ENCODE data around the gene VTI1A.

Gene VTI1A

GRCh38 chr10:112562809-112563663 is 116.0 kb downstream of the VTI1A start:
- Mint-ChIP-seq H3K4me1 (peaks cover 6% of the 10 kb centered on the region), H3K27me3 (no peaks in the 10 kb centered on the region), H3K36me3 (ENCODE audit: insufficient read depth) (no peaks in the 10 kb centered on the region), H3K4me3 (no peak overlapping the region), H3K27ac (ENCODE audit: low read depth) (no peak overlapping the region), H3K9me3 (no peaks in the 10 kb centered on the region)
- no peak for ATAC-seq (replicated peaks; ENCODE audit: extremely low read depth, poor library complexity, severe bottlenecking)
- no peak for DNase-seq (ENCODE audit: low spot score in 2 of 2)

DNA sequence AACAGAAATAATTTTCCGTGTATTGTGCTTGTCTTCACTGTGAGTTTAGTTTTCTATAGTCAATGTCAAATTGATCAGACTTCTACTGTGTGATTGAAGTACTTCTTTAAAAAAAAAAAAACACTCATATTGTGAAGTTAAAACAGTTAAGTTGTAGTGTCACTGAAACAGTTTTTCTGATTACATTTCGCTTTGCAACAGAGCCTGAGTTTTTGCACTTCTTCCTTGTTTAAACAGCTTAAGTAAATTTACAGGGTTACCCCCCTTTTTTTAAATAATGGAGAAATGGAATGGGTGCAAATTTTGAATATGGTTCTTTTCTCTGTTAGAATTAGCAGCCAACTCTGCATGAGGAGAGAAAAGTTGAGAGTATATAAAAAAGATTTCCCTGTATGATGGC is 117.3 kb downstream of the VTI1A start:
- H3K4me1 Mint-ChIP-seq, result peaks cover 4% of the 10 kb centered on the region
- no peak for ATAC-seq (replicated peaks; ENCODE audit: extremely low read depth, poor library complexity, severe bottlenecking)

DNA sequence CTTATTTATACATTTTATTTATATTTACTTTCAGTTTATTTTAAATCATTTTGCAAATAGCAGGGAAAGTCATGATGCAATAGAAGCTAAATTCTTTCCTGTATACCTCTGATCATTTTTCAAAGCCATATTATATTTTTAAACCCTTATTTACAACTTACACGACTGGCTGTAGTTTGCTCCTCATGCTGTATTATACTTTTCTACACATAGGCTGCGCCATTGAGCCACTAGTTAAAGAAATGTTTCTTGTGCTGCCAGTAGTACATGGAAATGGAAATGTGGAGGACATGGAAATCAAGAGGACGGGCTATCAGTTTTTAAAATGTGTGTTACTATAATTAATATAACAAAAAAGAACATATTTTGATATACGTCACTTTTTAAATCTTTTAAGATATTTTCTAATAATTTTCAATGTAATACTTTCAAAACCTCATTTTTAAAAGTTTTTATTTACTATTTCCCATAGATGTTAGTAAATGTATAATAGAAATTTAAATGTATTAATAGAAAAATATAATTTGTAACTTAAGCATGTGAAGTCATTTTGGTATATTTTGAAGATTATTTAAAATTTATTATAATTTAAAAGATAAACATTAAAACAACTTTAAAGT is 118.5 kb downstream of the VTI1A start:
- Mint-ChIP-seq H3K36me3 (ENCODE audit: insufficient read depth) (no peaks in the 10 kb centered on the region), H3K27ac (ENCODE audit: low read depth) (no peak overlapping the region), H3K4me1 (no peaks in the 10 kb centered on the region), H3K27me3 (no peaks in the 10 kb centered on the region), H3K9me3 (no peaks in the 10 kb centered on the region), H3K4me3 (no peak overlapping the region)
- ATAC-seq (replicated peaks; ENCODE audit: extremely low read depth, poor library complexity, severe bottlenecking) (no peak), DNase-seq (ENCODE audit: low spot score in 2 of 2) (no peak)

More for the DNA sequence above, 117.3 kb downstream of the VTI1A start:
- Mint-ChIP-seq H3K4me3 (no peak overlapping the region), H3K27ac (ENCODE audit: low read depth) (no peak overlapping the region), H3K36me3 (ENCODE audit: insufficient read depth) (no peaks in the 10 kb centered on the region), H3K9me3 (no peaks in the 10 kb centered on the region), H3K27me3 (no peaks in the 10 kb centered on the region)
- DNase-seq (ENCODE audit: low spot score in 2 of 2), result no peak

DNA sequence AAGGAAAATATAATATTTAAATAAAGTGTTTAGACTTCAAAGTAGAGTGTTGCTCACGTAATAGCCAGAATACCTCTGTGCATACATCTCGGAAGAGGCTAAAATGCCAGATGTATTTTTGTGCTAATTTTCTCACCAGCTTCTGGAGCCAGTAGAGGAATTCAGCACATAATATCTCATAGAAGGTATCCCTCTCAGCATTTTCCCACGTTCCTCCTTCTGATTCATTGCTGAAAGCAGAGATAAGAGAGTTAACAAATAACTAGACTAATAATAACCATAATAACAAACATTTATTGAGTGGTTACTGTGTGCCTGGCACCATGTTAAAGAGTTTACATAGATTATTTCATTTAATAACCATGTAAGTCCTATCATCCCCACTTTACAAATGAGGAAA is 123.6 kb downstream of the VTI1A start:
- Mint-ChIP-seq H3K9me3 (no peaks in the 10 kb centered on the region), H3K27me3 (no peaks in the 10 kb centered on the region), H3K4me1 (no peaks in the 10 kb centered on the region), H3K36me3 (ENCODE audit: insufficient read depth) (no peaks in the 10 kb centered on the region), H3K27ac (ENCODE audit: low read depth) (no peak overlapping the region), H3K4me3 (no peak overlapping the region)
- DNase-seq (ENCODE audit: low spot score in 2 of 2) (no peak), ATAC-seq (replicated peaks; ENCODE audit: extremely low read depth, poor library complexity, severe bottlenecking) (no peak)

GRCh38 chr10:112579578-112579977 is 132.6 kb downstream of the VTI1A start:
- no peak for ATAC-seq (replicated peaks; ENCODE audit: extremely low read depth, poor library complexity, severe bottlenecking)
- Mint-ChIP-seq H3K9me3 (no peaks in the 10 kb centered on the region), H3K4me1 (no peaks in the 10 kb centered on the region), H3K27ac (ENCODE audit: low read depth) (no peak overlapping the region), H3K4me3 (no peak overlapping the region), H3K36me3 (ENCODE audit: insufficient read depth) (peaks cover 1% of the 10 kb centered on the region), H3K27me3 (no peaks in the 10 kb centered on the region)
- DNase-seq (ENCODE audit: low spot score in 2 of 2), result no peak

DNA sequence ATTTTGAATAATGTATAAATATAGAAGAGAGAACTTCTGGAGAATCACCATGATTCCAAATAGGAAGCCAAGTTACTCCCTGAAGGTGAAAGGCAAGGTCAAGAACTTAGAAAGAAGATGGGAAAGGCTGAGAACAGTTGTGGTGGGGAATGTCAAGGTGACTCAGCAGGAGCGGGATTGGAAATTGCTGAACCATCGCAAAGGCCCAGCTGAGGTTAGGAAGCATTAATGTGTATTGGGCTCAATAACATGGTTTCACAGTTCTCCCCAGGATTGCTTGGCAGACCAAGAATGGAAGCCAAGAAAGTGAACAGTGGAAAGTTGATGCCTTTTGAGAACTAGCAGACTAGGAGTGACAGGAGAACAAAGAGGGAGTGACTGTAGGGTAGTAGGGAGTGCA is 133.3 kb downstream of the VTI1A start:
- ATAC-seq (replicated peaks; ENCODE audit: extremely low read depth, poor library complexity, severe bottlenecking) (no peak), DNase-seq (ENCODE audit: low spot score in 2 of 2) (no peak)
- Mint-ChIP-seq H3K4me3 (no peak overlapping the region), H3K9me3 (no peaks in the 10 kb centered on the region), H3K4me1 (no peaks in the 10 kb centered on the region), H3K36me3 (ENCODE audit: insufficient read depth) (peaks cover 1% of the 10 kb centered on the region), H3K27me3 (no peaks in the 10 kb centered on the region), H3K27ac (ENCODE audit: low read depth) (no peak overlapping the region)

- H3K27me3 Mint-ChIP-seq, result no peaks in the 10 kb centered on the region
- DNase-seq (ENCODE audit: low spot score in 2 of 2) (no peak), ATAC-seq (replicated peaks; ENCODE audit: extremely low read depth, poor library complexity, severe bottlenecking) (no peak)
- no peak overlapping the region for H3K4me3 Mint-ChIP-seq
- H3K9me3 Mint-ChIP-seq, result no peaks in the 10 kb centered on the region
- H3K36me3 Mint-ChIP-seq (ENCODE audit: insufficient read depth), result peaks cover 1% of the 10 kb centered on the region
- no peaks in the 10 kb centered on the region for H3K4me1 Mint-ChIP-seq
- H3K27ac Mint-ChIP-seq (ENCODE audit: low read depth), result no peak overlapping the region
Measured at GRCh38 chr10:112581921-112582320, 134.9 kb downstream of the VTI1A start.

DNA sequence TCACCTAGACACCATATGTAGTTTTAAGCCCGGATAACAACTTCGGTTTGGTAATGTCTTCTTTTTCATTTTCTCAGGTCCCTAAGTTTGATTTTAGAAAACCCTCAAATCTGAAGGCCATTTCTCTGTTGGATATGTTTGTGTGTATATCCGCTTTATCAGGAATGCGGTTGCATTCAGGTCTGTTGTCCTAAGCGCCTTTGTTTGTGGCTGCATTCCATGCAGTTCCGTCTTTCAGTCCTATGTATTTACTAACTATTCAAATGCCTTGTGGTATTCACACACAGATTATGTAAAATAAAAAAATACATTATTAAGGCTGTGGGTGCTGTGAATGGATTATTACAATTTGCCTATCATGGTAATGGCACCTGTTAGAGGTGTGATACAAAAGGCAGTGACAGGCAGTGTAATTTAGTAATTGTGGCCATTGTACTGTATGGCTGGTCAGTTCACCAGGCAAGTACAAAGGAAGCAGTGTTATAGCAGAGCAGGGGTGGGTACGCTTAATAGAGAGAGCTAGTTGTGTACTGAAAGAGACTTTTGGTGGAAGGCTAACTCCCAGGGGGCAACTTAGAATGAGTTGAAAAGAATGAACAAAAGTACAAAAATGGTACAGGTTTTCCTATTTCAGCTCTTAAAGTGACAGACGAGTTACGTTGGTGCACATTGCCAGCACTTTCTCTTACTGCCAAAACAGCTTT is 136.4 kb downstream of the VTI1A start:
- no peak overlapping the region for H3K4me3 Mint-ChIP-seq
- ATAC-seq (replicated peaks; ENCODE audit: extremely low read depth, poor library complexity, severe bottlenecking) (no peak), DNase-seq (ENCODE audit: low spot score in 2 of 2) (no peak)
- H3K27ac Mint-ChIP-seq (ENCODE audit: low read depth), result no peak overlapping the region
- no peaks in the 10 kb centered on the region for H3K27me3 Mint-ChIP-seq
- peaks cover 1% of the 10 kb centered on the region for H3K36me3 Mint-ChIP-seq (ENCODE audit: insufficient read depth)
- no peaks in the 10 kb centered on the region for H3K4me1 Mint-ChIP-seq
- no peaks in the 10 kb centered on the region for H3K9me3 Mint-ChIP-seq

- Mint-ChIP-seq H3K4me1 (no peaks in the 10 kb centered on the region), H3K27ac (ENCODE audit: low read depth) (no peak overlapping the region), H3K4me3 (no peak overlapping the region), H3K36me3 (ENCODE audit: insufficient read depth) (peaks cover 5% of the 10 kb centered on the region), H3K9me3 (no peaks in the 10 kb centered on the region), H3K27me3 (no peaks in the 10 kb centered on the region)
- DNase-seq (ENCODE audit: low spot score in 2 of 2), result no peak
- no peak for ATAC-seq (replicated peaks; ENCODE audit: extremely low read depth, poor library complexity, severe bottlenecking)
Measured at GRCh38 chr10:112584276-112584675, 137.3 kb downstream of the VTI1A start.

- Mint-ChIP-seq H3K9me3 (no peaks in the 10 kb centered on the region), H3K4me1 (no peaks in the 10 kb centered on the region), H3K4me3 (no peak overlapping the region), H3K27me3 (no peaks in the 10 kb centered on the region), H3K27ac (ENCODE audit: low read depth) (no peak overlapping the region), H3K36me3 (ENCODE audit: insufficient read depth) (peaks cover 5% of the 10 kb centered on the region)
- DNase-seq (ENCODE audit: low spot score in 2 of 2) (no peak), ATAC-seq (replicated peaks; ENCODE audit: extremely low read depth, poor library complexity, severe bottlenecking) (no peak)
Measured at GRCh38 chr10:112585126-112585525, 138.1 kb downstream of the VTI1A start.

DNA sequence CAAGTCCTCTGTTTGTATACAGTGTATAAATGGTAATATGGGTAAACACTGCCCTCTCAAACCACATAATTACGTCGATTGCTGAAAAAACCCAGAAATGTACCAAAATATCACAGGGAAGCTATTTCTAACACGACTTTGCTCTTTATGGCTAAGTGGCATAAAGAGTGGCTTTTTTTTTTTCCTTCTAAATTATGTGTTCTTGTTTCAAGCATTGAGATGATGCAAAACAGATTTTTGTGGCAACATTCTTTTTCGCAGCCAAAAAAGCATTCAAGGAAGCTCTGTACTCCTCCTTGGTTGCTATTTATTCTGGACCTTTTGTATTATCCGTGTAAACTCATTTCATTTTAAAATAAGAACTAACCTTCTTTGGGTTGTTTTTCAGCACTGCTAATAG is 138.9 kb downstream of the VTI1A start:
- Mint-ChIP-seq H3K27ac (ENCODE audit: low read depth) (no peak overlapping the region), H3K4me3 (no peak overlapping the region), H3K4me1 (no peaks in the 10 kb centered on the region), H3K36me3 (ENCODE audit: insufficient read depth) (peaks cover 6% of the 10 kb centered on the region), H3K9me3 (no peaks in the 10 kb centered on the region), H3K27me3 (no peaks in the 10 kb centered on the region)
- ATAC-seq (replicated peaks; ENCODE audit: extremely low read depth, poor library complexity, severe bottlenecking), result no peak
- no peak for DNase-seq (ENCODE audit: low spot score in 2 of 2)

- DNase-seq (ENCODE audit: low spot score in 2 of 2), result no peak
- Mint-ChIP-seq H3K9me3 (no peaks in the 10 kb centered on the region), H3K27me3 (no peaks in the 10 kb centered on the region), H3K27ac (ENCODE audit: low read depth) (no peak overlapping the region), H3K36me3 (ENCODE audit: insufficient read depth) (peaks cover 4% of the 10 kb centered on the region), H3K4me3 (no peak overlapping the region), H3K4me1 (no peaks in the 10 kb centered on the region)
- ATAC-seq (replicated peaks; ENCODE audit: extremely low read depth, poor library complexity, severe bottlenecking), result no peak
Measured at GRCh38 chr10:112587729-112588128, 140.7 kb downstream of the VTI1A start.

Measured in central memory CD8-positive, alpha-beta T cell (primary cell).